CD4-positive, alpha-beta T cell treated with Interleukin-10 for 1 hour (primary cell): ENCODE data around the gene MED26.
"Not testable (repeated sequence)": the region's sequence is repeated elsewhere in the genome, so short reads cannot be mapped to it uniquely, and the experiment has no call there.

ENCODE experiments used
- DNase-seq: peaks from one replicate; pipeline ENCODE4 v3.0.0-alpha.2; 2020

The MED26 gene

GRCh38 chr19:16628183-16628983 lies at the start of gene MED26:
Gene MED26, minus strand, starts transcription at chr19:16628204. Its CDS starts 261 bp downstream, at chr19:16627943.
- peak; percentile 95 for DNase-seq

GRCh38 chr19:16677055-16677454 lies 49.1 kb upstream of the MED26 start:
- no peak for DNase-seq

GRCh38 chr19:16676101-16676798 lies 48.2 kb upstream of the MED26 start:
- no peak for DNase-seq

GRCh38 chr19:16673839-16674238 lies 45.8 kb upstream of the MED26 start:
- DNase-seq: not testable (repeated sequence)

- no peak for DNase-seq
Measured at GRCh38 chr19:16673231-16673630, 45.2 kb upstream of the MED26 start.

GRCh38 chr19:16671652-16672274 lies 43.8 kb upstream of the MED26 start:
- DNase-seq: no peak

- no peak for DNase-seq
Measured at GRCh38 chr19:16670291-16670690, 42.3 kb upstream of the MED26 start.

GRCh38 chr19:16668702-16669101 lies 40.7 kb upstream of the MED26 start:
- not testable (repeated sequence) for DNase-seq

GRCh38 chr19:16668176-16668575 lies 40.2 kb upstream of the MED26 start:
- no peak for DNase-seq

- DNase-seq: no peak
Measured at GRCh38 chr19:16661480-16662034, 33.6 kb upstream of the MED26 start.

- DNase-seq: peak; percentile 55
Measured at GRCh38 chr19:16660763-16661479, 32.9 kb upstream of the MED26 start, which contains the start of gene TMEM38A. Gene TMEM38A, plus strand, starts transcription at chr19:16661139. Its CDS starts 79 bp downstream, at chr19:16661218.

GRCh38 chr19:16659832-16660708 lies 32.1 kb upstream of the MED26 start, which contains the start of gene SMIM7:
Gene SMIM7, minus strand, starts transcription at chr19:16660144. Its CDS starts 34 bp downstream, at chr19:16660110.
- DNase-seq: peak; percentile 99

GRCh38 chr19:16659464-16659831 lies 31.4 kb upstream of the MED26 start:
- no peak for DNase-seq

- DNase-seq: no peak
Measured at GRCh38 chr19:16657384-16657783, 29.4 kb upstream of the MED26 start.

GRCh38 chr19:16655727-16656126 lies 27.7 kb upstream of the MED26 start:
- DNase-seq: no peak

GRCh38 chr19:16654627-16655026 lies 26.6 kb upstream of the MED26 start:
- DNase-seq: no peak

- peak; percentile 10 for DNase-seq
Measured at GRCh38 chr19:16654140-16654539, 26.1 kb upstream of the MED26 start.

GRCh38 chr19:16652854-16653253 lies 24.9 kb upstream of the MED26 start:
- no peak for DNase-seq

GRCh38 chr19:16651421-16652188 lies 23.6 kb upstream of the MED26 start:
- DNase-seq: not testable (repeated sequence)

- no peak for DNase-seq
Measured at GRCh38 chr19:16650821-16651220, 22.8 kb upstream of the MED26 start.

- DNase-seq: no peak
Measured at GRCh38 chr19:16649734-16650133, 21.7 kb upstream of the MED26 start.
